HepG2 (cell line): Measurements from ENCODE around the gene TMC2. TPM values are rescaled to one million over a fixed set of nuclear protein-coding genes. Genes with fewer than 3 reads are reported as not detected.

Experiments
- CHD4 ChIP-seq: fragments of 200-600 bp; sonication (generic); IDR thresholded peaks from 2 replicates; pipeline ENCODE4 v1.7.0; 2017; ENCODE audit warnings: mild to moderate bottlenecking, low read length, borderline replicate concordance
- DZIP1 ChIP-seq: sonication (generic); formaldehyde crosslinking; IDR thresholded peaks from 2 replicates; pipeline ENCODE4 v1.5.0; 2020; ENCODE audit warnings: mild to moderate bottlenecking, missing genetic modification reagents
- ETV5 ChIP-seq: IDR thresholded peaks from 2 replicates; pipeline ENCODE4 v1.6.1; 2018; ENCODE audit warnings: missing biosample characterization, missing genetic modification reagents, inconsistent platforms, borderline replicate concordance
- FOXK1 ChIP-seq: sonication (generic); formaldehyde crosslinking; IDR thresholded peaks from 2 replicates; pipeline ENCODE4 v1.4.0; 2020; ENCODE audit warnings: low read depth, missing genetic modification reagents, borderline replicate concordance
- HNF4G ChIP-seq, 2 experiments: sonication (generic) in 1 of 2; formaldehyde crosslinking in 1 of 2; IDR thresholded peaks; 2 replicates each; pipeline versions ENCODE4 v1.4.0 to v1.6.1; 2011 to 2020; ENCODE audit warnings: borderline replicate concordance in 2 of 2, low read depth in 2 of 2, mild to moderate bottlenecking in 2 of 2, low read length in 1 of 2, missing genetic modification reagents in 1 of 2, moderate library complexity in 1 of 2
- REL ChIP-seq: sonication (generic); formaldehyde crosslinking; conservative IDR thresholded peaks from 2 replicates; pipeline ENCODE4 v1.8.0; 2022; ENCODE audit warnings: mild to moderate bottlenecking, missing genetic modification reagents, moderate library complexity
- ZBTB46 ChIP-seq: sonication (generic); formaldehyde crosslinking; IDR thresholded peaks from 2 replicates; pipeline ENCODE4 v1.4.0; 2020; ENCODE audit warnings: mild to moderate bottlenecking, missing genetic modification reagents, borderline replicate concordance
- ZFP36L1 ChIP-seq: sonication (generic); formaldehyde crosslinking; IDR thresholded peaks from 2 replicates; pipeline ENCODE4 v1.8.0; 2022; ENCODE audit warnings: mild to moderate bottlenecking, missing genetic modification reagents, moderate library complexity
- ZFP36L2 ChIP-seq: sonication (generic); formaldehyde crosslinking; IDR thresholded peaks from 2 replicates; pipeline ENCODE4 v1.4.0; 2020; ENCODE audit warnings: missing genetic modification reagents
- ZFX ChIP-seq: sonication (generic); formaldehyde crosslinking; IDR thresholded peaks from 2 replicates; pipeline ENCODE4 v1.4.0; 2020; ENCODE audit warnings: mild to moderate bottlenecking, low read depth, missing genetic modification reagents, moderate library complexity
- ZNF558 ChIP-seq: sonication (generic); formaldehyde crosslinking; IDR thresholded peaks from 2 replicates; pipeline ENCODE4 v1.9.0; 2022; ENCODE audit warnings: mild to moderate bottlenecking, missing genetic modification reagents, borderline replicate concordance
- ZNF605 ChIP-seq: sonication (generic); formaldehyde crosslinking; IDR thresholded peaks from 2 replicates; pipeline ENCODE4 v1.8.0; 2022; ENCODE audit warnings: mild to moderate bottlenecking, missing genetic modification reagents
- ZNF644 ChIP-seq: IDR thresholded peaks from 2 replicates; pipeline ENCODE4 v1.6.1; 2016; ENCODE audit warnings: low read depth
- ZNF672 ChIP-seq: sonication (generic); formaldehyde crosslinking; IDR thresholded peaks from 2 replicates; pipeline ENCODE4 v1.8.1; 2022; ENCODE audit warnings: missing genetic modification reagents
- ZNF768 ChIP-seq: sonication (generic); formaldehyde crosslinking; IDR thresholded peaks from 2 replicates; pipeline ENCODE4 v1.4.0; 2020; ENCODE audit warnings: missing genetic modification reagents
- ZSCAN21 ChIP-seq: sonication (generic); formaldehyde crosslinking; IDR thresholded peaks from 2 replicates; pipeline ENCODE4 v1.8.0; 2022; ENCODE audit warnings: mild to moderate bottlenecking, missing genetic modification reagents, moderate library complexity, borderline replicate concordance
- polyA plus RNA-seq, 8 experiments: library from polyadenylated mRNA; depleted of rRNA in 3 of 8; stranded (reverse) in 7 of 8; unstranded in 1 of 8; fragments of >200 nt; fragmentation: Illumina TruSeq in 4 of 8; extraction: Trizol in 4 of 8; gene quantifications; 2 replicates each; pipeline versions ENCODE4 v1.2.1 to v1.2.3, GENCODE V29; 2011 to 2016; ENCODE audit warnings: low read depth in 4 of 8, missing spikeins in 1 of 8, mixed read lengths in 1 of 8; ENCODE audit not compliant: insufficient read depth in 1 of 8
- total RNA-seq, 5 experiments: library from RNA; depleted of rRNA; stranded (reverse); fragments of >200 nt; fragmentation: Illumina TruSeq; extraction: Trizol; gene quantifications; 2 replicates each; pipeline ENCODE4 v1.2.3, GENCODE V29; 2016; ENCODE audit warnings: low read depth in 1 of 5
- TF ChIP-seq, protein P1 (sequence below): IDR thresholded peaks from 2 replicates; pipeline ENCODE4 v1.6.1; 2018; ENCODE audit warnings: missing genetic modification reagents, mild to moderate bottlenecking, missing compliant biosample characterization
- TF ChIP-seq, protein P2 (sequence below): sonication (generic); formaldehyde crosslinking; IDR thresholded peaks from 2 replicates; pipeline ENCODE4 v1.4.0; 2020; ENCODE audit warnings: mild to moderate bottlenecking, missing genetic modification reagents

The TMC2 gene
- total and polyA plus RNA-seq, 2 of the 13 experiments (the other 11 are each of a cell fraction or from before 2014, with no cell fraction given), result not detected

DNA sequence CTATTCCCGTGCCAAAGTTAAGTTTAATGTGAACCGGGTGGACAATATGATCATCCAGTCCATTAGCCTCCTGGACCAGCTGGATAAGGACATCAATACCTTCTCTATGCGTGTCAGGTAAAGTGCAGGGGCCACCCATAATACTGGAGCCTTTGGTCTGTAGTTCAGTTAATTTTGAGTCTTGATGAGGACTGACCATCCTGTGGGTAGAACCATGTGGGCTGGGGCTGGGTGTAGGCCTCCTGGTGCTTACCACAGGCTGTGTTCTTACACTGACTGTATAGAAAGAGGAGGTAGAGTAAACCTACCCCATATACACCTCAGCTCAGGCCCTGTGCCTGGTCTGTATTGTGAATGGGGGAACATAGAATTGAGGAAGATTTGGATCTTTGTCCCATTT, 118.5 kb downstream of the TMC2 start (continued):
- TF ChIP-seq ZBTB46 (CRISPR knock-in tag) (0 out of 2 replicates have a peak, but pooled peaks have one; percentile 71), HNF4G (IDR thresholded peaks at IDR 0.05; ENCODE audit: borderline replicate concordance, low read depth, low read length) (no peak), HNF4G (CRISPR knock-in tag; IDR thresholded peaks at IDR 0.05; ENCODE audit: borderline replicate concordance, low read depth) (no peak), ZFP36L2 (CRISPR knock-in tag) (no peak), ZNF605 (CRISPR knock-in tag) (peak; percentile 36; the same call in 1 of the 2 replicates), DZIP1 (CRISPR knock-in tag) (no peak), ZSCAN21 (CRISPR knock-in tag) (0 out of 2 replicates have a peak, but pooled peaks have one; percentile 39), FOXK1 (CRISPR knock-in tag) (no peak), ZNF672 (CRISPR knock-in tag) (no peak), ETV5 (CRISPR knock-in tag) (no peak), REL (CRISPR knock-in tag) (no peak), ZFP36L1 (CRISPR knock-in tag) (0 out of 2 replicates have a peak, but pooled peaks have one; percentile 53), ZNF644 (CRISPR knock-in tag) (no peak), CHD4 (no peak), ZNF558 (no peak), ZNF768 (CRISPR knock-in tag) (no peak), ZFX (0 out of 2 replicates have a peak, but pooled peaks have one; percentile 16)
- TF ChIP-seq, protein P1, sequence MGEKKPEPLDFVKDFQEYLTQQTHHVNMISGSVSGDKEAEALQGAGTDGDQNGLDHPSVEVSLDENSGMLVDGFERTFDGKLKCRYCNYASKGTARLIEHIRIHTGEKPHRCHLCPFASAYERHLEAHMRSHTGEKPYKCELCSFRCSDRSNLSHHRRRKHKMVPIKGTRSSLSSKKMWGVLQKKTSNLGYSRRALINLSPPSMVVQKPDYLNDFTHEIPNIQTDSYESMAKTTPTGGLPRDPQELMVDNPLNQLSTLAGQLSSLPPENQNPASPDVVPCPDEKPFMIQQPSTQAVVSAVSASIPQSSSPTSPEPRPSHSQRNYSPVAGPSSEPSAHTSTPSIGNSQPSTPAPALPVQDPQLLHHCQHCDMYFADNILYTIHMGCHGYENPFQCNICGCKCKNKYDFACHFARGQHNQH (CRISPR knock-in tag), result no peak
- TF ChIP-seq, protein P2, sequence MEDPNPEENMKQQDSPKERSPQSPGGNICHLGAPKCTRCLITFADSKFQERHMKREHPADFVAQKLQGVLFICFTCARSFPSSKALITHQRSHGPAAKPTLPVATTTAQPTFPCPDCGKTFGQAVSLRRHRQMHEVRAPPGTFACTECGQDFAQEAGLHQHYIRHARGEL (CRISPR knock-in tag), result no peak
